ENCODE results near the gene ZNF354B.
"Not testable (repeated sequence)": the region's sequence is repeated elsewhere in the genome, so short reads cannot be mapped to it uniquely, and the experiment has no call there.

The ZNF354B gene

GRCh38 chr5:178859625-178860521 is at the start of gene ZNF354B:
Gene ZNF354B (plus strand): TSS chr5:178859953. CDS start chr5:178861048, 1,095 bp downstream.
- peak; percentile 88 for DNase-seq
- Mint-ChIP-seq H3K27me3 (peaks cover 2% of the 10 kb centered on the region), H3K27ac (peak within 1 kb of the TSS; percentile 87), H3K9me3 (no peaks in the 10 kb centered on the region), H3K36me3 (ENCODE audit: low read depth) (peaks cover 40% of the 10 kb centered on the region), H3K4me1 (ENCODE audit: low read depth) (peaks cover 30% of the 10 kb centered on the region), H3K4me3 (peak within 1 kb of the TSS; percentile 83)

GRCh38 chr5:178817506-178817905 is 42.2 kb upstream of the ZNF354B start:
- Mint-ChIP-seq H3K27me3 (peaks cover 8% of the 10 kb centered on the region), H3K36me3 (ENCODE audit: low read depth) (no peaks in the 10 kb centered on the region), H3K4me1 (ENCODE audit: low read depth) (no peaks in the 10 kb centered on the region), H3K27ac (no peak overlapping the region), H3K9me3 (no peaks in the 10 kb centered on the region), H3K4me3 (no peak overlapping the region)
- no peak for DNase-seq

DNA sequence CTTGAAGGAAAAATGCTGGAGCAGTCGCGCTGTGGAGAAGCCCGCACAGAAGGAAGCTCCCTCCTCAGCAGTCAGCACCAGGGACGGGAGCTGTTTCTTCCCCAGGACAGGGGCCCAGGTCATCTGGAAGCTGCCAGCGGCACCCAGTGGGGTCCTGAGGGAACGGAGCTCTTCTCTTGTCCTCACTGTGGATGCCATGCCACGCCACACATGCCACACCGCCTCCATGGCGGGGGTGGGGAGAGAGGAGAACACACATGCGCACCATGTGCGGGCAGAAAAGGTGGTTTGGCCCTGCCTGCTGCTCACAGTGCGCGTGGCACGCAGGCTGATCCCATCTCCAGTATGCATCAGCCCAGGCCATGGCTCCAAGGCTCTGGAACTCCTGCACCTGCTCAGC is 41.7 kb upstream of the ZNF354B start:
- Mint-ChIP-seq H3K4me1 (ENCODE audit: low read depth) (no peaks in the 10 kb centered on the region), H3K4me3 (no peak overlapping the region), H3K36me3 (ENCODE audit: low read depth) (no peaks in the 10 kb centered on the region), H3K27ac (no peak overlapping the region), H3K27me3 (peaks cover 8% of the 10 kb centered on the region), H3K9me3 (no peaks in the 10 kb centered on the region)
- no peak for DNase-seq

GRCh38 chr5:178820001-178820400 is 39.8 kb upstream of the ZNF354B start:
- Mint-ChIP-seq H3K27ac (no peak overlapping the region), H3K9me3 (no peaks in the 10 kb centered on the region), H3K27me3 (peaks cover 8% of the 10 kb centered on the region), H3K4me3 (no peak overlapping the region), H3K36me3 (ENCODE audit: low read depth) (no peaks in the 10 kb centered on the region), H3K4me1 (ENCODE audit: low read depth) (no peaks in the 10 kb centered on the region)
- DNase-seq = no peak

DNA sequence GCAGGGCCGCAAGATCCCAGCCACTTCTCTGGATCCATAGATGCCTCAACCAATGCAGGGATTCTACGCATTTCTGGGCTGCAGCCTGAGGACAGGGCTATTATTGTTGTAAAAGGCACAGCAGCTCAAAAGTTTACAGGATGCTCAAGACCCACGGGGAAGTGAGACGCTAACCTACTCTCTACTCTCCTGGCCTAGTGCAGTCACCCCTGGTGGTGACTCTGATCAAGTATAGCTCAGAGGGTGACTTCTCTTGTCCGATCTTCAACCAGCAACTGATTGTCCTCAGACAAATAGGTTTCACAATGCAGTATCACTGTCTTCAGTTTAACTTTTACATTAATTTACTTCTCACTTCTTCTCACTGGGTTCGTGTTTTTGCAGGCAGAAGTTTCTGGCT is 34.3 kb upstream of the ZNF354B start:
- Mint-ChIP-seq H3K4me3 (no peak overlapping the region), H3K27me3 (peaks cover 4% of the 10 kb centered on the region), H3K4me1 (ENCODE audit: low read depth) (no peaks in the 10 kb centered on the region), H3K9me3 (no peaks in the 10 kb centered on the region), H3K27ac (no peak overlapping the region), H3K36me3 (ENCODE audit: low read depth) (no peaks in the 10 kb centered on the region)
- no peak for DNase-seq

- H3K4me3 Mint-ChIP-seq = no peak overlapping the region
- H3K27ac Mint-ChIP-seq = no peak overlapping the region
- no peak for DNase-seq
- no peaks in the 10 kb centered on the region for H3K4me1 Mint-ChIP-seq (ENCODE audit: low read depth)
- peaks cover under 1% of the 10 kb centered on the region for H3K27me3 Mint-ChIP-seq
- no peaks in the 10 kb centered on the region for H3K9me3 Mint-ChIP-seq
- no peaks in the 10 kb centered on the region for H3K36me3 Mint-ChIP-seq (ENCODE audit: low read depth)
Measured at GRCh38 chr5:178826216-178826615, 33.5 kb upstream of the ZNF354B start.

GRCh38 chr5:178827636-178828035 is 32.1 kb upstream of the ZNF354B start:
- Mint-ChIP-seq H3K27ac (no peak overlapping the region), H3K36me3 (ENCODE audit: low read depth) (no peaks in the 10 kb centered on the region), H3K9me3 (no peaks in the 10 kb centered on the region), H3K27me3 (peaks cover 4% of the 10 kb centered on the region), H3K4me1 (ENCODE audit: low read depth) (no peaks in the 10 kb centered on the region), H3K4me3 (no peak overlapping the region)
- no peak for DNase-seq

DNA sequence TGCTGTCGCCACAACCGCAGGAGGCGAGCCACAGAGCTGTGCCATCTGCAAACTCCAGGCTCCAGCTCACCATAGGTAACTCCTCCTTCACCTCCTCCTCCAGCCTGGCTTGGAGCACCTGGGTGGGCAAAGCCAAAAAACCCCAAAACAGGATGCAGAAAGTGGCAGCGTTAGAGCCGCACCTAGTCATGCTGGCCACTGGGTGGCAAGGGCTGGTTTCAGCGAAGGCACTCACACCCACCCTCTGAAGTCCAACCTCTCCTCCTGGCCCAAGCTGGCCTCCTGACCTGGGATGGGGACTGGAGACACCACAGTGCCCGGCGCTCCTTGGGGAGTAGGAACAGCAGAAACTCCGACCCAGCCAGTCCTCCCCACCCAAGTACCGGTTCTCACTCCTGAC is 28.7 kb upstream of the ZNF354B start:
- no peaks in the 10 kb centered on the region for H3K4me1 Mint-ChIP-seq (ENCODE audit: low read depth)
- H3K9me3 Mint-ChIP-seq = no peaks in the 10 kb centered on the region
- H3K27me3 Mint-ChIP-seq = peaks cover 4% of the 10 kb centered on the region
- H3K36me3 Mint-ChIP-seq (ENCODE audit: low read depth) = no peaks in the 10 kb centered on the region
- no peak overlapping the region for H3K4me3 Mint-ChIP-seq
- no peak for DNase-seq
- no peak overlapping the region for H3K27ac Mint-ChIP-seq

GRCh38 chr5:178832618-178833201 is 27.0 kb upstream of the ZNF354B start:
- H3K36me3 Mint-ChIP-seq (ENCODE audit: low read depth) = no peaks in the 10 kb centered on the region
- no peaks in the 10 kb centered on the region for H3K4me1 Mint-ChIP-seq (ENCODE audit: low read depth)
- H3K27me3 Mint-ChIP-seq = peaks cover 4% of the 10 kb centered on the region
- no peak for DNase-seq
- no peaks in the 10 kb centered on the region for H3K9me3 Mint-ChIP-seq
- no peak overlapping the region for H3K4me3 Mint-ChIP-seq
- no peak overlapping the region for H3K27ac Mint-ChIP-seq

- H3K27me3 Mint-ChIP-seq = peaks cover 4% of the 10 kb centered on the region
- H3K27ac Mint-ChIP-seq = no peak overlapping the region
- no peak for DNase-seq
- H3K4me3 Mint-ChIP-seq = no peak overlapping the region
- H3K4me1 Mint-ChIP-seq (ENCODE audit: low read depth) = no peaks in the 10 kb centered on the region
- no peaks in the 10 kb centered on the region for H3K9me3 Mint-ChIP-seq
- no peaks in the 10 kb centered on the region for H3K36me3 Mint-ChIP-seq (ENCODE audit: low read depth)
Measured at GRCh38 chr5:178836628-178837027, 23.1 kb upstream of the ZNF354B start.

DNA sequence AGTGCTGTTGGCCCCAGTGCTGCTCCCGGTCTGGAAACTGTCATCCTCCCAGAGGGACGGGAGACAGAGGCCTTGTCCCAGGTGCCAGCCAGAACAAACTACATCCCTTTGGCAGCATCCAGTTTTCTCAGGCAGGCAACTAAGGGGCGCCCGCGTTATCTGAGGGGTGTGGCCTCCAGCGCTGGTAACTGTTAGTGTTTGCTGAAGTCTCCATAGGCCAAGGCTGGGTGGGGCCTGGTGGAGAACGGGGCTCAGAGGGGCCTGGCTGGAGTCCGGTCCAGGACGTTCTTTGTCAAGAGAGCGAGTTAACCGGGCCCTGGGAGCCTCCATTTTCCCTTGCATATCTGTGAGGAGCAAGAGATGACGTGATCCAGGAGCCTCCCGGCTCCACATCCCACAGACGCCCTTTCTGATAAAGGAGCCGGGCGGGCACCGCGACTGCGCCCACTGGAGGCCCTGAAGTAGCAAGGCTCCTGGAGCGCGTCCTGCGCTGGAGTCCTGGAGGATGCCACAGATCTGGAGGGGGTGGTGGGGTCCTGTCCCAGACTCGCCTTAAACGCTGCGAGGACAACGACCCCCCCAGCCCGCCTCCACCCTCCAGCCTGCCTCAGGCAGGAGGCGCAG is 20.9 kb upstream of the ZNF354B start:
- H3K4me1 Mint-ChIP-seq (ENCODE audit: low read depth); H3K27ac Mint-ChIP-seq; H3K4me3 Mint-ChIP-seq; DNase-seq; H3K27me3 Mint-ChIP-seq; H3K36me3 Mint-ChIP-seq (ENCODE audit: low read depth); H3K9me3 Mint-ChIP-seq: not testable (repeated sequence)

GRCh38 chr5:178839319-178839704 is 20.4 kb upstream of the ZNF354B start:
- Mint-ChIP-seq H3K27me3 (no peaks in the 10 kb centered on the region), H3K36me3 (ENCODE audit: low read depth) (no peaks in the 10 kb centered on the region), H3K9me3 (no peaks in the 10 kb centered on the region), H3K27ac (no peak overlapping the region), H3K4me1 (ENCODE audit: low read depth) (no peaks in the 10 kb centered on the region), H3K4me3 (no peak overlapping the region)
- peak; percentile 63 for DNase-seq

DNA sequence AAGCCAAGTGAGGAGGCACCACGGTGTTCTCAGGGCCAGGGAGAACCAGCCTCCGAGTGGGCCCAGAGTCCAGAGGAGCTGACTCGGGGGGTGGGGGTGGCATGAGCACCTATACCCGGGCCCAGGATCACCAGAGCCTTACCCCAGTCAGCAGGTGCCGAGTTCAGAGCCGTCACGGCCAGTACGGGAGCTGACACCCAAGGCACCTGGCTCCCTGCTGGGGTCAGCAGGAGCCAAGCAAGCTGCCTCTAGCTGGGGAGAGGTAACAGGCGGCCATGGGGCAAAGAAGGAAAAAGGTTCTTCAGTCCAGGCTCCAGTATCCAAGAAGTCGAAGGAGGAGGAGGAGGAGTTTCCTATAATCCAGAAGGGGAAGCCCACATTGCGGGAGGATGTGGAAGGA is 19.4 kb upstream of the ZNF354B start:
- H3K4me1 Mint-ChIP-seq (ENCODE audit: low read depth); H3K36me3 Mint-ChIP-seq (ENCODE audit: low read depth); H3K27me3 Mint-ChIP-seq: not testable (repeated sequence)

DNA sequence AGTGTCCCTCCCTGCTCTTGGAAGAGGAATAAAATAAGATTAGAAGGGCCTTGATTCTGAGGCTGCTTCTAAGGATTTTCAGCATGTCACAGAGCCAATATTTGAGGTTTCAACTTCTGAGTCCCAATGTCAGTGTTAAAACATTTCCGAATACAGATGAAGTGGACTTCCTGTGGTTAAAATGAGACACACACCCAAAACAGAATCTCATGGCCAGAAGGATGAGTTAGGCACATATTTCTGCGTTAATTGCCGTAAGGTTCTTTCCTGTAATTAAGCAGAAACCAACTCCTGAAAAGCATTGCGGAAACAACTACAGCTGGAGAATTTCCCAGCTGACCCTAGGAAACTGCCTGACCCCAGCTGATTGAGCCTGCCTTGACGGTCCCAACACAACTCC is 10.4 kb upstream of the ZNF354B start:
- Mint-ChIP-seq H3K27ac (no peak overlapping the region), H3K4me1 (ENCODE audit: low read depth) (no peaks in the 10 kb centered on the region), H3K36me3 (ENCODE audit: low read depth) (no peaks in the 10 kb centered on the region), H3K9me3 (no peaks in the 10 kb centered on the region), H3K4me3 (no peak overlapping the region), H3K27me3 (peaks cover 38% of the 10 kb centered on the region)
- DNase-seq = no peak

More for the DNA sequence above, 19.4 kb upstream of the ZNF354B start:
- H3K9me3 Mint-ChIP-seq, DNase-seq, H3K27ac Mint-ChIP-seq, H3K4me3 Mint-ChIP-seq: not testable (repeated sequence)

DNA sequence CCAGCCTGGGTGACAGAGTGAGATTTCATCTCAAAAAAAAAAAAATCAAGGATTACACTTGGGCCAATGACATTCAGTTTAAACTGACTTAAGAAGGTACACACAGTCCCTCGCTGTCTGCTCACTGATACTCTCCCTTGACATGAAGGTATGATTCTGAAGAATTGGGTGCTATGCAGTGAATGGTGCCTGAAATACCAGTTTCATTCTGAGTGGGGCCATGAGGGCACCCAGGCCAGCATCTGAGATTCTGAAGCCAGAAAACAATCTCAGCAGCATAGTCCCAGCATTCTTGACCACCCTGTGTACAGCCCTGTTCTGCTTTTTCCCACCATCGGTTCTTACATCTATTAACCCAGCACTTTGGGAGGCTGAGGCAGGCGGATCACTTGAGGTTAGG is 7.8 kb upstream of the ZNF354B start:
- DNase-seq = no peak
- H3K36me3 Mint-ChIP-seq (ENCODE audit: low read depth) = no peaks in the 10 kb centered on the region
- H3K9me3 Mint-ChIP-seq = no peaks in the 10 kb centered on the region
- no peak overlapping the region for H3K27ac Mint-ChIP-seq
- H3K4me1 Mint-ChIP-seq (ENCODE audit: low read depth) = no peaks in the 10 kb centered on the region
- peaks cover 45% of the 10 kb centered on the region for H3K27me3 Mint-ChIP-seq
- no peak overlapping the region for H3K4me3 Mint-ChIP-seq
